ENCODE data around the gene F13B.

GRCh38 chr1:196993916-196994315 is 73.1 kb downstream of the F13B start:
- TF ChIP-seq CTCF (IDR thresholded peaks at IDR 0.05) (no peak), EP300 (IDR thresholded peaks at IDR 0.05; ENCODE audit: low read depth) (no peak), POLR2AphosphoS5 (IDR thresholded peaks at IDR 0.05) (no peak)
